ENCODE results near the gene ADD2.
A peak's percentile ranks its signal among the peaks of the same experiment; 100 is the strongest.

The ADD2 gene

GRCh38 chr2:70785137-70785911, 17.3 kb upstream of the ADD2 start:
- DNase-seq (ENCODE audit: low read depth in 2 of 2) = peak in 1 of 2 experiments; percentile 25

GRCh38 chr2:70784320-70784719, 16.3 kb upstream of the ADD2 start:
- no peak for DNase-seq (ENCODE audit: low read depth in 2 of 2)

GRCh38 chr2:70779911-70780545, 12.0 kb upstream of the ADD2 start:
- no peak for DNase-seq (ENCODE audit: low read depth in 2 of 2)

GRCh38 chr2:70779491-70779890, 11.5 kb upstream of the ADD2 start:
- DNase-seq (ENCODE audit: low read depth in 2 of 2) = no peak

- DNase-seq (ENCODE audit: low read depth in 2 of 2) = no peak
Measured at GRCh38 chr2:70778676-70779075, 10.7 kb upstream of the ADD2 start.

- no peak for DNase-seq (ENCODE audit: low read depth in 2 of 2)
Measured at GRCh38 chr2:70777450-70777849, 9.4 kb upstream of the ADD2 start.

- no peak for DNase-seq (ENCODE audit: low read depth in 2 of 2)
Measured at GRCh38 chr2:70776266-70776665, 8.3 kb upstream of the ADD2 start.

- no peak for DNase-seq (ENCODE audit: low read depth in 2 of 2)
Measured at GRCh38 chr2:70775141-70775540, 7.1 kb upstream of the ADD2 start.

- DNase-seq (ENCODE audit: low read depth in 2 of 2) = no peak
Measured at GRCh38 chr2:70772486-70773155, 4.6 kb upstream of the ADD2 start.

GRCh38 chr2:70771446-70771845, 3.4 kb upstream of the ADD2 start:
- DNase-seq (ENCODE audit: low read depth in 2 of 2) = no peak

- DNase-seq (ENCODE audit: low read depth in 2 of 2) = no peak
Measured at GRCh38 chr2:70769450-70769849, 1.4 kb upstream of the ADD2 start.

- DNase-seq (ENCODE audit: low read depth in 2 of 2) = no peak
Measured at GRCh38 chr2:70768590-70769085, 638 bp upstream of the ADD2 start.

- DNase-seq (ENCODE audit: low read depth in 2 of 2) = peak in 1 of 2 experiments; percentile 5
Measured at GRCh38 chr2:70767079-70767698, 811 bp downstream of the ADD2 start.

- DNase-seq (ENCODE audit: low read depth in 2 of 2) = no peak
Measured at GRCh38 chr2:70766357-70767078, 1.5 kb downstream of the ADD2 start.

GRCh38 chr2:70765507-70765906, 2.5 kb downstream of the ADD2 start:
- no peak for DNase-seq (ENCODE audit: low read depth in 2 of 2)

- no peak for DNase-seq (ENCODE audit: low read depth in 2 of 2)
Measured at GRCh38 chr2:70759446-70759845, 8.6 kb downstream of the ADD2 start.

- DNase-seq (ENCODE audit: low read depth in 2 of 2) = no peak
Measured at GRCh38 chr2:70757966-70758365, 10.0 kb downstream of the ADD2 start.

- DNase-seq (ENCODE audit: low read depth in 2 of 2) = no peak
Measured at GRCh38 chr2:70757360-70757759, 10.6 kb downstream of the ADD2 start.

- no peak for DNase-seq (ENCODE audit: low read depth in 2 of 2)
Measured at GRCh38 chr2:70756128-70756527, 11.9 kb downstream of the ADD2 start.

GRCh38 chr2:70753902-70754301, 14.1 kb downstream of the ADD2 start:
- no peak for DNase-seq (ENCODE audit: low read depth in 2 of 2)

GRCh38 chr2:70753031-70753430, 15.0 kb downstream of the ADD2 start:
- DNase-seq (ENCODE audit: low read depth in 2 of 2) = no peak

GRCh38 chr2:70752396-70752795, 15.6 kb downstream of the ADD2 start:
- no peak for DNase-seq (ENCODE audit: low read depth in 2 of 2)

All from stimulated activated CD4-positive, alpha-beta T cell treated with anti-CD3 and anti-CD28 coated beads, Interleukin-12 subunit alpha, Interleukin-12 subunit beta, amount 100 ng/mL, for 24 hours (primary cell).